Stimulated activated effector memory CD8-positive, alpha-beta T cell treated with anti-CD3 and anti-CD28 coated beads, Interleukin-12 subunit alpha, Interleukin-12 subunit beta, amount 100 ng/mL, for 72 hours (primary cell): ENCODE measurements around the gene EIF2S2.

Experiments used
- ATAC-seq: fragments of 150-1000 bp; cut with Tn5 transposase; 2 replicates; pipeline ENCODE4 v1.10.0; 2021
- DNase-seq, 2 donors: peaks; one replicate each; pipeline ENCODE4 v3.0.0; 2021 to 2022; ENCODE audit warnings: low spot score in 2 of 2
- H3K27ac Mint-ChIP-seq: one replicate; pipeline ENCODE4 v1.8.0; 2022; ENCODE audit warnings: mild to moderate bottlenecking, mixed read lengths
- H3K36me3 Mint-ChIP-seq: one replicate; pipeline ENCODE4 v1.8.0; 2022; ENCODE audit warnings: mild to moderate bottlenecking, mixed read lengths
- H3K4me1 Mint-ChIP-seq: one replicate; pipeline ENCODE4 v1.8.0; 2022; ENCODE audit warnings: mixed read lengths
- H3K4me3 Mint-ChIP-seq: one replicate; pipeline ENCODE4 v1.8.0; 2022; ENCODE audit warnings: mild to moderate bottlenecking, mixed read lengths
- H3K9me3 Mint-ChIP-seq: one replicate; pipeline ENCODE4 v1.8.0; 2022; ENCODE audit warnings: mixed read lengths

EIF2S2 gene

DNA sequence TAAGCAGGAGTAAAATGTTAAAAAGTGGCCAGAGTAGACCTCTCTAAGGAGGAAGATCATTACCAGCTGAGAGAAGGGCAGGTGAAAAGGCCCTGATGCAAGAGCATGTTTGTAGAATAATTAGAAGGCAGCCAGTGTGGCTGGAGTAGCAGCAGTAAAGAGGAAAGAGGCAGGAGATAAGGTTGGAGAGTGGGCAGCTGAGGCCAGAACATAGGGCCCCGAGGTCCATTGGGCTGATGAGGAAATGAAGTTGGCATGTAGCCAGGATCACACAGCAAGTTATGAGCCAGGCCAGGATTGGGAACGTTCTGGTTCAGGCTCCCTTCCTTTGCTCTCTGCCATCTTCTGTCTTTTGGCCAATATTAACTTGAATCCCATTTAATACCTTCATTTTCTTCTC is 66.7 kb downstream of the EIF2S2 start:
- Mint-ChIP-seq H3K9me3 (no peaks in the 10 kb centered on the region), H3K4me3 (no peak overlapping the region), H3K27ac (no peak overlapping the region), H3K36me3 (no peaks in the 10 kb centered on the region), H3K4me1 (peaks cover 82% of the 10 kb centered on the region)
- ATAC-seq (no peak), DNase-seq (no peak)

DNA sequence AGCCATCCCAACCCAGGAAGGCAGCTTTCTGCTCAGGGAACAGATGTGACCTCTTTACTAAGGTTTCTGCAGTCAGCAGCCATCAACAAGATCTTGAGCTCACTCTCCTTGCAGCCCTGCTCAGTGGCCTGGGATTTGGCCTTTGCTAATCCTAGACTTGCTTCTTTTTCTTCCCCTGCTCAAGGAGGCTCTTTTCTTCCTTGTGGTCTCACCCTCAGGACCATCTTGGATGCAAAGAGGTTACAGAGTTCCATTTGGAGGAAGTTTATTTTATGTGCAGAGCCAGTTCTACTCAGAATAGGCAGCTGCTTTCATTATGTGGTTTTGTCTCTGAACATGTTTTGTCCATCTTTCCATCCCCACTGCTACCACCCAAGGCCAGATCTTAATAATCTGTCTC is 69.0 kb downstream of the EIF2S2 start:
- Mint-ChIP-seq H3K4me3 (no peak overlapping the region), H3K36me3 (no peaks in the 10 kb centered on the region), H3K4me1 (peaks cover 65% of the 10 kb centered on the region), H3K9me3 (no peaks in the 10 kb centered on the region), H3K27ac (peak overlapping the region; percentile 71)
- no peak for DNase-seq
- no peak for ATAC-seq

DNA sequence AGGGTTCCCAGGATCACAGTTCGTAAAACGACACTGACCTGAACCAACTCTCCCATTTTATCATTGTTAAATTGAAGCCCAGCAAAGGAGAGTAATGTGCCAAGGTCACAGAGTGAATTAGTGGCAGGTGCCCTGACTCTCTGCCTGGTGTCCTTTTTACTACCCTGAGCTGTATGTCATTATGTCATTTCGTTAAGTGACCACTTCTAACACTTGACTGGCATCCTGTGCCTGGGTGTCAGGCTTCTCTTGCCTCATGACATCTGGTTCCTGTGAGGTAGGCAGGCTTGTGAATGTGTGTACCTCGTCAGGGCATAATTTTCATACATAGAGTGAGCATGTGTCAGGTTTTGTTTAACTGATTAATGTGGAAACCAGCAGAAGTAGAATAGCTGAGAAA is 69.8 kb downstream of the EIF2S2 start:
- Mint-ChIP-seq H3K4me1 (peaks cover 65% of the 10 kb centered on the region), H3K36me3 (no peaks in the 10 kb centered on the region), H3K27ac (peak overlapping the region; percentile 71), H3K9me3 (no peaks in the 10 kb centered on the region), H3K4me3 (no peak overlapping the region)
- no peak for DNase-seq
- peak; percentile 51 for ATAC-seq

DNA sequence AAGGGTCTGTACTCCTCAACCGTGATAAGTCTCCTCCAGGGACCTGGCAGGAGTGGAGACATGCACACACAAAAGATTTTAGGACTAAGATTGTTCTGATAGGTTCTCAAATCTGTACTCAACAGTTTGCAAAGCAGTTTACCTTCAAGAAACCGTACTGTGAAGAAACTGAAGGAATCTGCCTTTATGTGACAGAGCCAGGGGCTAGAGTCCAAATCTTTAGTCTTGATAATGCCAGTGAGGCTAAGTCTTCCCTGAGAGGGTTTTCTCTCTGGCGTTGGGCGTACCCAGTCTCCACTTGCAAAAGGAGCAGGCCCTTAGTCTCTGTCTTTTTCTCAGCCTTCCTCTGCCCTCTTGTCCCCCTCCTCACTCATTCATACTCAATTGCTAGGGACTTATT is 70.8 kb downstream of the EIF2S2 start:
- Mint-ChIP-seq H3K4me1 (peaks cover 70% of the 10 kb centered on the region), H3K27ac (peak overlapping the region; percentile 75), H3K36me3 (no peaks in the 10 kb centered on the region), H3K4me3 (no peak overlapping the region), H3K9me3 (no peaks in the 10 kb centered on the region)
- ATAC-seq: no peak
- DNase-seq: no peak

DNA sequence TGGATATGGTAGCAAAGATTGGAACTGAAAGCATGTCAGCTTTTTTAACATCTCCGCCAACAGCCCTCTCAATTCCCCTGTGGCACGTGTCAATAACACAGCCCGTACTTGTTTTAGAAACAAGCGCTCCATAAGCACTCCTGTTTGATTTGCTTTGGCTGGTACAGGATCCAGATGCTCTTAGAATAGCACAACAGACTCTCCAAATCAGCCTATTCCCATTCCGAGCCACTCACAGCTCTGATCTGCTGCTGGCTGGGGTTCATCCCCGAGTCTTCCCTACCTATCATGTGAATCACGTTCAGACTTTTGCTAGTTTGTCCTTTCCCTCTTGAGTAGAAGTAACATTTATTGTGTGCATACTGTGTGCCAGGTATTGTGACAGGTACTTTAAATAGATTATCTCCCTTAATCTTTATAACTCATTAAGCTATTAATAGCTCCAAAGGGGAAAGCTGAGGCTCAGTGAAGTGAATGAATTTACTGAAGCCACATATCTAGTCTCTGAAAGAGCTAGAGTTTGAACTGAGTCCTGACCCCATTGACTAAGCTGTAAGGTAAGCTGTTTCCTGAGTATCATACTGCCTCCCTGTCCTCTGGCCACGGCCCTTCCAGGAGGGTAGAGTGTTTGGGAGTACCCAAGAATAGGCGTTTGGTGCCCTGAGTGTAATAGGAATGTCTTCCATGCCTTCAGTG is 71.6 kb downstream of the EIF2S2 start:
- Mint-ChIP-seq H3K9me3 (no peaks in the 10 kb centered on the region), H3K27ac (peak overlapping the region; percentile 75), H3K4me3 (no peak overlapping the region), H3K36me3 (no peaks in the 10 kb centered on the region), H3K4me1 (peaks cover 70% of the 10 kb centered on the region)
- ATAC-seq: no peak
- DNase-seq: no peak
